HG03457 (cell line): ENCODE measurements around the gene PRR16.
"Not testable (repeated sequence)": the region's sequence is repeated elsewhere in the genome, so short reads cannot be mapped to it uniquely, and the experiment has no call there.

Experiments
- ATAC-seq: cut with Tn5 transposase; IDR thresholded peaks from one replicate; pipeline ENCODE4 v1.9.1; 2021; ENCODE audit warnings: moderate number of reproducible peaks; ENCODE audit not compliant: unreplicated experiment

PRR16 gene

DNA sequence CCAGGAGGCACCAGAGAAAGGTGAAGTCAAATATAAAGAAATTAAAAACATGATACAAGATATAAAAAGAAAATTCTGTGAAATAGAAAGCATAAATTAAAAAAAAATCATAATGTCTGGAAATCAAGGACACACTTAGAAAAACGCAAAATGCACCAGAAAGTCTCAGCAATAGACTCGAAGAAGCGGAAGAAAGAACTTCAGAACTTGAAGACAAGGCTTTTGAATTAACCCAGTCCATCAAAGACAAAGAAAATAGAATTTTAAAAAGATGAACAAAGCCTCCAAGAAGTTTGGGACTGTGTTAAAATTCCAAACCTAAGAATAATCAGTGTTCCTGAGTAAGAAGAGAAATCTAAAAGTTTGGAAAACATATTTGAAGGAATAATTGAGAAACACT is 168.3 kb downstream of the PRR16 start:
- ATAC-seq: no peak

DNA sequence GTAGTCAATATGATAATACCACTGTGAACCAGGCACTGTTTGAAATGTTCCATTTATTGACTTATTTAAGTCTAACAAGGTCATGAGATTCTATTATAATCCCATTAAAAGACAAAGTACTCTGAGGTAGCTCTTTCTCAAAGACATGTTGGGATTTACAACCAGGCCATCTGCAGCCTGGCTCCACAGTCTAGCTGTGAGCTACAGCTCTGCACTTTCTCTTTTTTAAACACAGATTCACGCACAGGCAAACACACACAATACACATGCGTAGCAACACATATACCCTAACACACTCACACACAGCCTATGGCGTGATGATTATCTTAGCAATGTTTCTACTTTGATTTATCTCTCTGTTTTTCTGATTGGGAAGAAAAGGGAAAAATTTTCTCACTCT is 174.3 kb downstream of the PRR16 start:
- ATAC-seq: no peak

DNA sequence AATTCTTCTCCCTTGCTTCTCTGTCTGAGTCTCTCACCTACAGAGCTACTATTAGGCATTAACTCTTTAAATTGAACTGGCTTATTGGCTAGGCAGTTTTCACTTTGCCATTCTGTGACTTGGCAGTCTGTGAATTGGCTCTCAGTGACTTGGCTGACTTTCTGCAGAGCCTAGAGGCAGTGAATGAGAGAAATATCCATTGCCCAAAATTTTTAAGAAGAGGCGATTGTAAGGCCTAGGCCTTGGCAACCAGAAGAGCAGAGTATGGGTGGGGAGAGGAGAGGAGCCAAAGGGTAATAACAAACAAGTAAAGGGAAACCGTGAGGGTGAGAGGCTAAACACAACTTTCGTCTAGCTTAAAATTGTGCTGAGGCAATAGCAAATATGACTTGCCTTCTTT is 176.7 kb downstream of the PRR16 start:
- no peak for ATAC-seq

DNA sequence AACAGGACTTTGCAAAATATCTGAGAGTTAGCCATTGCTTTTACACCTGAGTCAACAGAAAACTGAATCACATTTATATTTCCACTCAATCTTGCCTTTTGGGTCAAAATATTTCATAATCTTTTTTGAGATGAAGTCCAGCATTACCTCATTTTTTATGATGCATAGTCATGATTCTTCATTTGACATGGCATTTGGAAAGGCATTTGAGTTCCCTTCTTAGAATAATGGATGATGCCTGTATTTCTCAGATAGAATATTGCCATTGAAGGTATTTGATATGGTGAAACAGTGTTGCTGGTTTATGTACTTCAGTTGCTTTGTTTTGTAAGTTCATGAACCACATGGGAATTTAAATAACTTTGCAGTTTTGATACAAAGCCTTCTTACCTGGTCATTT is 180.4 kb downstream of the PRR16 start:
- ATAC-seq: no peak

DNA sequence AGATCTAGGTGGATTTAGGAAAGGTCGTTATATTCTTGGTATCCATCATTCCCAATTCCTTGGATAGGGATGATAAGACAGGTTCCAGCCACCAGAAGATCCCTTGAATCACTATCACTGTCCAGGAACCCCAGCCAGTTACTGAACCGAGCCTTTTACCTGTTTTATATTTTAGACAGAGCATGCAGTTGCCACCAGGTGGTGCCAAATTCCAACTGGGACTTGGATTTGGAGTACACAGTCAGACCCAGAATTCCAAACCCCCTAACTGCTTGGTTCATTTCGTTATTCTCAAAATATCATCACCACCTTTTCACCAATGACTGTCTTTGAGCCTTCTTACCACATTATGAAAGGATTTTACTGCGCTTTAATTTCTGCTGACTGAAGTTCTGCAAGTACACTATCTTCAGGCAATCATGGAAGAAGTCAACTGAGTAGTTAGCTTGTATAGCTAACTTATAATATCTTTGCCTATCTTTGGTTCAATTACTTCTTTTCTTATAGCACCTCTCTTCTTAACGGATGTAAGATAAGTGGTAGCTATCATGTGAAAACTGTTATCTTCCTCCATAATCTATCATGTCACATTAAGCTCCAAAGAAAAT is 191.8 kb downstream of the PRR16 start:
- peak; percentile 67 for ATAC-seq

DNA sequence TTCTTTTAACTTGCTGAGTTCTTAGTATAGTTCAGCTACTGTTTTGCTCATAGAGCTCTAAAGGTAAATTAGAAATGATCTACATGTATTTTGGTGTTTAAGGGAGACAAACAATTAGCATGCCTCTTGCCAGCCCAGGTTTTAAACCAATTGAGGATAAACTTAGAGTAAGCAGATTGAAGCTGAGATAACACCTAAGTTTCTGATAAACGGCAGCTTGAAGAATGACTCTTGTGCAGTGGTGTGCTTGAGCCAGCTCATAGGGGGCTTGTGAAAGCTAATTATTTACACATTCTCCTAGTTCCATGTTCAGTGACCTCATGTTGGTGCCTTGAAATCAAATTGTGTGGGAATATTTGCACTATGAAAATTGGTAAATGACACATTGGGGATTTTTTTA is 193.0 kb downstream of the PRR16 start:
- ATAC-seq: no peak

DNA sequence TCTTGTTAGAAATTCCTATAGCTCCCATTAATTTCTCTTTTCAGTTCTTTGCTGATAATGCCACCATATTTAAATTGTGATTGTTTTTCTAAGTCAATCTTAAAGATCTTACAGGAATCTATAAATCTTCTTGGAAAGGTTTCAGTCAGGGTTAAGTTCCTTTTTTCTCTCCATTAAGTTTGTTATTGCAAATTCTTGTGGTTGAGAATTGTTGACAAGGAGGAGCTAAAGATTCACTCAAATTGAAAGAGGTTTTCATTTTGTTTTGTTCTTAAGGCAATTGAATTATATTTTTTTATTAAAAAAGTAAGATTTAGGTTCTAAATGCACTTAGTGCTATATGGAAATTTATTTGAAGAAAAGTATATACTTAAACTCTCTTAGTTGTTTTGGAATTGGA is 213.4 kb downstream of the PRR16 start:
- ATAC-seq: no peak

DNA sequence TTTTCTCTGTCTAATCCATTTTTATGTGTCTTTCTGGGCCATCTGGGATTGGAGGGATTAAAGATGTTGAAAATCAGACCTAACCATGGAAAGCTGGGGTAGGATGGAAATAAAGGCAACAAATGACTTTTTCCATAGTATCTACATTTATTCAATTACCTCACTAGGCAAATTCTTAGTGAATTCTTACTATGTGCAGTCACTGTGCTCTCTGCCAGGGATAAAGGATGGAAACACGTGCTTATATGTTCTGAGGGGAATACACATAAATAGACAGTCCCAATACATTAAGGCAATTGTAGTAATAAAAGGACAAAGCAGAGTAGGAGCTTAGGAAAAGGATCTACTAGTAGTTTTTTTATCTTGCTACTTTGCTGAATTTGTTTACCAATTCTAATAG is 214.2 kb downstream of the PRR16 start:
- no peak for ATAC-seq

DNA sequence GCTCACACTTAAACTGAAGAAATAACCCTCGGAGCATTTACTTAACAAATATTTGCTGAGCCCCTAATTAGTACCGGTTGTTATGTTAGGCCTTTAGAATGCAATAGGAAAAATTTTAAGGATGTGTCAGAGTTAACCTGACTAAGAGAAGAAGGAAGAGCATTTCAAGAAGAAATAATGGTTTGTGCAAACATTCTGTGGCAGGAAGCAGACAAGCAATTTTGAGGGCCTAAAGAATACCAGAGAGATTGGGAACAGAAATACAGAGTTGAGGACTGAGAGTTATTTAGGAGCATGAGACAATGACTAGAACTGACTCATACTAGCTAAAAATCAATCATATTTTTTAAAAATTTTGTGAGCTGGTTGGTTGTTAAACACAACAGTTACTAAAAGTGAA is 218.8 kb downstream of the PRR16 start:
- ATAC-seq: no peak

DNA sequence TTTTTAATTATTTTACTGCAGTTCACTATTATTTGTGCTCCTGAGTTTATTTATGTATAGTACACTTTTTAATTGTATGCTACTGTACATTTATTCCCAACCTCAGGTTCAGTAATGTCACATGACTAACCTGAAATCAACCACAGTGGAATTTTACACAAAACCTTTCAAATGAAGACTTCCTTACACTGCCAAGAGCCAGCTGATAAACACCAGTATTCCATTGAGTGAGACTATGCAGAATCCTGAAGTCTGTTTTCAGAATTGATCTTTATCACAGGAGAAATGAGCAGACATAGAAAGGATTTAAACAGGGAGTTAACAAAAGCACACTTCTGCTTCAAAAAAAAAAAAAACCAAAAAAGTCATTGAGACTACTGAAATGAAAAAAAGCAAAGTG is 219.5 kb downstream of the PRR16 start:
- no peak for ATAC-seq

DNA sequence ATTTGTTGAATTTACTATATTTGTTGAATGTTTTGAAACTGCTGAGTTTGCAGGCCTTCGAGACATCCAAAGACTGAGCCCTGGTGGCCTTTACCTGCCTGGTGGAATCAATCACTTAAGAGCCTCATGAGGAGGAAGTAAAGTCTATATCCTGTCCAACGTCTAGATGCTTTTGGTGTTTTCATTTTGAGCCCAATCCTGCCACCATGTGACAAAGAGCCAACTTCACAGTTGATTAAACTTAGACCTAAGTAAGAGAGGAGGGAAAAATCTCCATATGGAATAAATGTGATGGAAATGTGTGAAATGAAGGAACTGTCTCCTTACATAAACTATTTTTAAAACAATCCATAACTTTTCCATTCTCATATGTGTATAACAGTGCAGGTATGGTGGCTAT is 220.1 kb downstream of the PRR16 start:
- no peak for ATAC-seq

DNA sequence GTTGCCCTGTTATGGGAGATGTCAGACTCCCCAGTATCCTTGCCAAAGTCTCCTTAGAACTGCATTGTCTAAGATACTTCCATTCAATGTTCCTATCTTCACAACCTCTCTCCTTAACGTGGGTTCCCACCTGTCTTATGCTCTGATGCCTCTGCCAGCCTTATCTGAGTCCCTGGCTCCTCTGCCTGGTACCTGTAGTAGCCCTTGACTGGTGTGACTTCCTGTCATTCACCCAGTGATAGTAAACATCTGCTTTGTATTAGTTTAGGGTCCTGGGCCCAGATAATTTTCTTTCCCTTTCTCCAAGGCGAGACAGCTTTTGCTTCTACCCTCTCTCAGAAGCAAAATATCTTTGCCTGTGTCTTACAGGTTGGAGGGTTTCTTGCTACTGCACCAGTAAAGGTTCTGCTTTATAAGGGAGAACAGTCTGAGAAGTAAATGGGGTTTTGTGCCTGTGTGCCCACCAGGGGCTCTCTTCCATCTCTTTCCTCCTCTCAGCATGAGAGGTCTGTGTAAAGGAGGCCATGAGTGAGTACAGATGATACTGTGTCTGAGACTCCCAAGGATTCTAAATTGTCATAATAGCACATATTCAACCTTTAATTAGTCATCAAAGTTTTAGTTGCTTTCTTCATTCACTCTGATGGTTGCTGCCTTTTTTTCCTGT is 220.8 kb downstream of the PRR16 start:
- no peak for ATAC-seq

DNA sequence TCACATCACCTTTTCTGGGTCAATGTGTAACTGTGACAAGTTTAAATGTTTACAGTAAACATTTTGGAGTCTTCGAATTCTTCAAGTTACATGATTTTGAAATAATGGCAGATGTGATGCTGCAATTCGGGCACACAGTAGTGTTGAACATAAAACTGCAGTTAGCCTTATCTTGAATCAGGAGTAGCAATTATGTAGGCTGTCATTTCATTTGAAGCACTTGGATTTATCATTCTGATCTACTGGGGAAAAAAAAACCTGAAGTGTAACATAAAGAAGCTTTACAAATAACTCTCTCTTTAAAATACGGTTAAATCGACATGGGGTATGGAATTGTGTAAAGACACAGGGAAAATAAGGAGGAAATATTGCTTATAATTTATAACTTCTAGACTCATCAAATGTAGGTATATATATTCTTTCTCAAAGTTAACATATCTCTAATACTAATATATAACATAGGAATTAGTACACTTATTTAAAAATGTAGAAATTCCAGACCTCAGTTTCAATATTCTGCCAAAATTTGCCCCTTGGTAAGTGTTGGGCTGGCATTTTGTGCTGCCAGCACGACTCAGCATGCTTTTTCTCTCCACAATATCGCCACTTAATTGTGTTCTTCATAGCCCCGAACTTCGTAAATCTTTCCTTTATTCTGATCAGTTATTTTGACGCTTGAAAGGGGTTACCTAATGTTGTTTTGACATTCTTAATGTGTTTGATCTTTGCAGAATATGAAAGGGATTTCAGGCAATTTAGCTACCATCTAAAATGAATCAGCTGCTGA is 226.7 kb downstream of the PRR16 start:
- ATAC-seq: no peak

DNA sequence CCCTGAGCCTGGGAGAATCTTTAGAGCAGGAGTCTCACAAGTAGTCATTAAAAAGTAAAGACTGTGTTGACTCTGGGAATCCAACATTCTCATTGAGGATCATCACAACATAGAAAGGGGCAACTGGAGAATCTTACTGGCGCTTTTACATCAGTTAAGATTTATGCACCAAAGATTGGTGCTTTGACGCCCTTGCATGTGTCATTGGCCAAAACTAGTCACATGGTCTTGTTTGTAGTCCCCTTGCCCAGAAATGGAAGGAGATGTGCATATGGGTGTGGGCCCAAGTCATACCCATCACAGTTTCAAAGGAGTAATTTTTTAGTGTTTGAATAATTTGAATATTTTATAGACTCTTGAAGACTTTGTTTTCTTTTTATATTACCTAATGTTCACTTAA is 228.2 kb downstream of the PRR16 start:
- ATAC-seq: no peak

DNA sequence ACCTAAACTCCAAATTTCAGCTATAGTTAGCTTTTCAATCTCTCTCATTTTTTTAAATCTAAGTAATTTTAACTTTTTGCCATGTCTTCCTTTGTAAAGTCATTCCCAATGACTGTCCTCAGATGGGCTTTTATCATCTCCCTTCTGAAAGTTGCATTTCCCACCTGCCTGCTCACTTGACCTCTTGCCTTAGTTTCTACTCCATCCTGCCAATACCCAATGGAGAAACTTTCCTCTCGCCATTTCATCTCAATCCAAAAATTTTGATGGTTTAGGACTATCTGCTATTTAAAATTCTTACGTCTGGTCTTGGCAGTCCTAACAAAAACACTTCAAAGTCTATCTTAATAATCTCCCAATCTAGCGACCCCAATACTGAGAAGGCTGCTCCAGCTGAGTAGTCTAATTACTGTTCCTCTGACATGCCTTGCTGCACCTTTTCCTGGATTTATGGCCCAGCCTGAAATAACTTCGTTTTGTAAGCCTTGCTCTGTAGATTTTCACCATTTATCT is 231.3 kb downstream of the PRR16 start:
- ATAC-seq: no peak

DNA sequence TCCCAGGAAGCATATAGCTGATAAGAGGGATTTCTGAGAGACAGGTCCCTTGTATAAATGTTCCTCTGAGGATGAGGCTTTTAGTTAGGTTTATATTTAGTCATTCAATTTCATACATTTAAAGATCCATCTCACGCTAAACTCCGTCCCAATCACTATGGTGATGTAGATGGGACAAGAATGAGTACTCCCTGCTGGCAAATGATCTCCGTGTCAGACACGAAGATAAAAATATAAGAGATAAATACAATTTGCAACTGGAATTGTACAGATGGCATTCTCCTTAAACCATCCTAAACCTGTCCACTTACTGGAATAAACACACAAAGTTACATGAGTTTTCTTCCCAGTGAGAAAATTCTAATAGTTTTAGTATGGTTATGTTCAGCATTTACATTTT is 233.0 kb downstream of the PRR16 start:
- no peak for ATAC-seq

DNA sequence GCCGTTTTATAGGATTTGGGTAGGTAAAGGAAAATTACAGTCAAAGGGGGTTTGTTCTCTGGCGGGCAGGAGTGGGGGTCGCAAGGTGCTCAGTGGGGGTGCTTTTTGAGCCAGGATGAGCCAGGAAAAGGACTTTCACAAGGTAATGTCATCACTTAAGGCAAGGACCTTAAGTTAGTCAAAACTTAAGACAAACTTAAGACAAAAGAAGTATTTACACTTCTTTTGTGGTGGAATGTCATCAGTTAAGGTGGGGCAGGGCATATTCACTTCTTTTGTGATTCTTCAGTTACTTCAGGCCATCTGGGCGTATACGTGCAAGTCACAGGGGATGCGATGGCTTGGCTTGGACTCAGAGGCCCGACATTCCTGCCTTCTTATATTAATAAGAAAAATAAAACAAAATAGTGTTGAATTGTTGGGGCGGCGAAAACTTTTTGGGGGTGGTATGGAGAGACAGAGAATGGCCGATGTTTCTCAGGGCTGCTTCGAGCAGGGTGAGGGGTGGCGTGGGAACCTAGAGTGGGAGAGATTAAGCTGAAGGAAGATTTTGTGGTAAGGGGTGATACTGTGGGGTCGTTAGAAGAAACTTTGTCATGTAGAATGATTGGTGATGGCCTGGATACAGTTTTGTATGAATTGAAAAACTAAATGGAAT is 233.7 kb downstream of the PRR16 start:
- ATAC-seq: not testable (repeated sequence)

DNA sequence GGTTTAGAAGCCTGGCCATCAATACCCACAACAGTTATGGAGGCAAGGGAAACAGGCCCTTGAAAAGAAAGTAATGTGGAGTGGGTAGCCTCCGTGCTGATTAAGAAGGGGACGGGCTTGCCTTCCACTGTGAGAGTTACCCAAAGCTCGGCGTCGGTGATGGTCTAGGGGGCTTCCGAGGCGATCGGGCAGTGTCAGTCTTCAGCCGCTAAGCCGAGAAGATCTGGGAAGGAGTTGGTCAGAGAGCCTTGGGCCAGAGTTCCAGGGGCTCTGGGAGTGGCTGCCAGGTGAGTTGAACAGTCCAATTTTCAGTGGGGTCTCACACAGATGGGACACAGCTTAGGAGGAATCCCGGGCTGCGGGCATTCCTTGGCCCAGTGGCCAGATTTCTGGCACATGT is 236.6 kb downstream of the PRR16 start:
- ATAC-seq: not testable (repeated sequence)

DNA sequence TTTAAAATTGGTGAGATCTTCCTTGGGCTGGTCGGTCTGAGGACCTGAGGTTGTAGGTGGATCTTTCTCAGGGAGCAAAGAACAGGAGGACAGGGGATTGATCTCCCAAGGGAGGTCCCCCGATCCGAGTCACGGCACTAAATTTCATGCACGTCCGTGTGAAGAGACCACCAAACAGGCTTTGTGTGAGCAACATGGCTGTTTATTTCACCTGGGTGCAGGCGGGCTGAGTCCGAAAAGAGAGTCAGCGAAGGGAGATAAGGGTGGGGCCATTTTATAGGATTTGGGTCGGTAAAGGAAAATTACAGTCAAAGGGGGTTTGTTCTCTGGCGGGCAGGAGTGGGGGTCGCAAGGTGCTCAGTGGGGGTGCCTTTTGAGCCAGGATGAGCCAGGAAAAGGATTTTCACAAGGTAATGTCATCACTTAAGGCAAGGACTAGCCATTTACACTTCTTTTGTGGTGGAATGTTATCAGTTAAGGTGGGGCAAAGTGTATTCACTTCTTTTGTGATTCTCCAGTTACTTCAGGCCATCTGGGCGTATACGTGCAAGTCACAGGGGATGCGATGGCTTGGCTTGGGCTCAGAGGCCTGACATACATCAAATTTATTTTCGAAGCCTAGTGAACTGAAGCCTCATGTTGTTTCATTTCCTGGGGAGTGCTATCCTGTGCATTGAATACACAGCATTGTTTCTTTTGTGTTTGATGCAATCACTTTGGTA is 238.9 kb downstream of the PRR16 start:
- ATAC-seq: not testable (repeated sequence)

DNA sequence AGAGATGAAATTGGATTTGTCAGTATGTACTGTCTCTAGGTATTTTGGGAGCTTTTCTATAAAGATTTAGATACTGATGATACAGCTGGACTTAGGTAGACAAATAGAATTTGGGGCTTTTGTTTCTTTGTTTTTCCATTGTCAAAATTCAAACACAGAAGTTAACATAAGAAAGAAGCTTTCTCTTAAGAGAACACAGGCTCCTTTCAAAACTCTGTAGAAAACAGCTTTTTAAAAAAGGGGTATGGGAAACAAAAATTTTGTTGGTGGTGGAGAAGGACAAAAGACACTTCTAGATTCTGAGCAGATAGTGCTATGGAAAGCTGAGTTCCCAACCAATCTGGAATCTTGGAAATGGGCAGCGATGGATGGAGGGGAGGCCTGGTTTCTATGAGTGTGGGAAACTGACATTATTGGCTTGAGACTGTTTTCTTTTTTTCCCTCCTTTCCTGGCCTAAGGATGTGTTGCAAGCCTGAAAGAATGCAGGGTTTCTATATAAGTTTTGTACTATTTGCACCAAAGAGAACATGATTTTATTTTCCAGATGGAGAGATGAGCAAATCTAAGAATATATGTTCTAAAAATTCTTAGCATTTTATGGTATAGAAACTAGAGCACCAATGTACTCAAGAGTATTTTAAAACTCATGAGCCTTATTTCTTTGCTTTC is 240.0 kb downstream of the PRR16 start:
- no peak for ATAC-seq
